H1 (cell line): ENCODE results near the gene ARAP3. TPM values are rescaled to one million over a fixed set of nuclear protein-coding genes. Genes with fewer than 3 reads are reported as not detected.

Source experiments
- CTCF ChIA-PET: fragments of 300-600 bp; sonication (Branson Sonifier 250); formaldehyde crosslinking; loops from one replicate; lab custom pipeline; 2021; ENCODE audit not compliant: partially characterized antibody; lab: Charles Lee
- POLR2A ChIA-PET: fragments of 300-600 bp; sonication (Branson Sonifier 250); formaldehyde crosslinking; loops from one replicate; lab custom pipeline; 2021; ENCODE audit warnings: inconsistent platforms; ENCODE audit not compliant: partially characterized antibody; lab: Charles Lee
- DNase-seq, 2 experiments: peaks; one replicate each; pipeline versions ENCODE4 v3.0.0 to v3.0.0-alpha.2; 2010 to 2022; ENCODE audit warnings: low spot score in 2 of 2, low read depth in 1 of 2, mixed read lengths in 1 of 2
- FAIRE-seq: peaks from 2 replicates; lab custom pipeline; 2011; peaks lifted over from hg19 to GRCh38; lab: Jason Lieb, UNC
- H2AFZ ChIP-seq: 2 replicates; pipeline ENCODE4 v1.8.1; 2012; ENCODE audit warnings: low read length, inconsistent platforms
- H2AK5ac ChIP-seq: 2 replicates; pipeline ENCODE4 v1.6.1; 2013; ENCODE audit warnings: low read depth, low read length
- H2BK120ac ChIP-seq: replicated peaks from 2 replicates; pipeline ENCODE3; 2013; ENCODE audit warnings: low read depth, low read length, inconsistent platforms
- H2BK12ac ChIP-seq: 2 replicates; pipeline ENCODE4 v1.6.1; 2013; ENCODE audit warnings: low read depth, low read length
- H2BK15ac ChIP-seq: 2 replicates; pipeline ENCODE4 v1.6.1; 2013; ENCODE audit warnings: low read length
- H2BK20ac ChIP-seq: 2 replicates; pipeline ENCODE4 v1.6.1; 2013; ENCODE audit warnings: low read length
- H2BK5ac ChIP-seq: 2 replicates; pipeline ENCODE4 v1.6.1; 2013; ENCODE audit warnings: low read depth, low read length
- H3K14ac ChIP-seq: 2 replicates; pipeline ENCODE4 v1.6.1; 2013; ENCODE audit warnings: inconsistent platforms; ENCODE audit not compliant: insufficient read length
- H3K18ac ChIP-seq: 2 replicates; pipeline ENCODE4 v1.6.1; 2013; ENCODE audit warnings: low read length; ENCODE audit errors: extremely low read depth
- H3K23ac ChIP-seq: 2 replicates; pipeline ENCODE4 v1.6.1; 2013; ENCODE audit warnings: inconsistent platforms; ENCODE audit not compliant: insufficient read length
- H3K23me2 ChIP-seq: 2 replicates; pipeline ENCODE4 v1.6.1; 2013; ENCODE audit warnings: low read depth, low read length
- H3K27ac ChIP-seq: 2 replicates; pipeline ENCODE4 v1.6.1; 2011; ENCODE audit warnings: low read depth, low read length, inconsistent platforms
- H3K27me3 ChIP-seq, 4 experiments: replicated peaks in 1 of 4; 1 replicate in 1 of 4; 2 replicates in 3 of 4; pipeline versions ENCODE4 v1.6.1 to v1.8.1; 2011 to 2013; ENCODE audit warnings: low read length in 3 of 4, mild to moderate bottlenecking in 3 of 4, inconsistent platforms in 2 of 4, mixed read lengths in 2 of 4, moderate library complexity in 1 of 4; ENCODE audit not compliant: control insufficient read depth in 3 of 4, insufficient read depth in 3 of 4; ENCODE audit errors: extremely low read depth in 1 of 4
- H3K36me3 ChIP-seq, 4 experiments: 2 replicates each; pipeline versions ENCODE4 v1.6.1 to v1.8.1; 2011 to 2013; ENCODE audit warnings: mild to moderate bottlenecking in 4 of 4, low read length in 3 of 4, moderate library complexity in 2 of 4, control low read depth in 1 of 4, inconsistent platforms in 1 of 4; ENCODE audit not compliant: insufficient read depth in 4 of 4, control insufficient read depth in 2 of 4
- H3K4ac ChIP-seq: replicated peaks from 2 replicates; pipeline ENCODE3; 2013; ENCODE audit warnings: low read length, low read depth, mixed read lengths, inconsistent platforms; ENCODE audit not compliant: insufficient read length
- H3K4me1 ChIP-seq, 4 experiments: replicated peaks in 1 of 4; 1 replicate in 1 of 4; 2 replicates in 3 of 4; pipeline versions ENCODE4 v1.6.1 to v1.8.1; 2011 to 2013; ENCODE audit warnings: low read length in 3 of 4, inconsistent platforms in 2 of 4, mixed read lengths in 1 of 4; ENCODE audit not compliant: insufficient read depth in 4 of 4, control insufficient read depth in 3 of 4
- H3K4me2 ChIP-seq, 2 experiments: 2 replicates each; pipeline versions ENCODE4 v1.6.1 to v1.8.1; 2011 to 2013; ENCODE audit warnings: low read depth in 2 of 2, low read length in 2 of 2, control low read depth in 1 of 2, inconsistent platforms in 1 of 2, mild to moderate bottlenecking in 1 of 2; ENCODE audit not compliant: insufficient read depth in 1 of 2
- H3K4me3 ChIP-seq, 4 experiments: fragments of 200-600, 300-600 bp in 1 of 4; sonication (generic), shearing (Covaris generic), sonication (Bioruptor Twin) in 1 of 4; 2 replicates each; pipeline versions ENCODE4 v1.5.1 to v1.8.1; 2011 to 2016; ENCODE audit warnings: low read length in 4 of 4, low read depth in 3 of 4, control low read depth in 2 of 4, inconsistent platforms in 2 of 4, mild to moderate bottlenecking in 2 of 4, mixed read lengths in 1 of 4, moderate library complexity in 1 of 4; ENCODE audit not compliant: insufficient read depth in 2 of 4; ENCODE audit errors: extremely low read depth in 1 of 4
- H3K56ac ChIP-seq: replicated peaks from 2 replicates; pipeline ENCODE3; 2013; ENCODE audit warnings: low read depth, mild to moderate bottlenecking, mixed read lengths, low read length, inconsistent platforms; ENCODE audit not compliant: insufficient read length
- H3K79me1 ChIP-seq: 2 replicates; pipeline ENCODE4 v1.6.1; 2013; ENCODE audit warnings: low read depth, low read length, control low read depth
- H3K79me2 ChIP-seq, 2 experiments: 2 replicates each; pipeline versions ENCODE4 v1.6.1 to v1.8.1; 2012 to 2013; ENCODE audit warnings: low read length in 2 of 2, mild to moderate bottlenecking in 2 of 2, inconsistent platforms in 1 of 2; ENCODE audit not compliant: insufficient read depth in 2 of 2, control insufficient read depth in 1 of 2
- H3K9ac ChIP-seq, 4 experiments: replicated peaks in 1 of 4; 1 replicate in 1 of 4; 2 replicates in 3 of 4; pipeline versions ENCODE4 v1.6.1 to v1.8.1; 2011 to 2013; ENCODE audit warnings: low read depth in 3 of 4, low read length in 3 of 4, control low read depth in 2 of 4, mild to moderate bottlenecking in 2 of 4, moderate library complexity in 2 of 4, inconsistent platforms in 1 of 4; ENCODE audit errors: extremely low read depth in 1 of 4
- H3K9me3 ChIP-seq, 2 experiments: 2 replicates each; pipeline versions ENCODE4 v1.6.1 to v1.8.1; 2012 to 2013; ENCODE audit warnings: mild to moderate bottlenecking in 2 of 2, moderate library complexity in 2 of 2, control low read depth in 1 of 2, inconsistent platforms in 1 of 2, low read depth in 1 of 2, low read length in 1 of 2, mixed read lengths in 1 of 2; ENCODE audit not compliant: insufficient read depth in 2 of 2
- H4K20me1 ChIP-seq, 2 experiments: replicated peaks in 1 of 2; 2 replicates each; pipeline versions ENCODE3 to v1.8.1; 2011 to 2013; ENCODE audit warnings: inconsistent platforms in 2 of 2, low read length in 2 of 2, mild to moderate bottlenecking in 1 of 2; ENCODE audit not compliant: insufficient read depth in 2 of 2, control insufficient read depth in 1 of 2
- H4K5ac ChIP-seq: 2 replicates; pipeline ENCODE4 v1.6.1; 2013; ENCODE audit warnings: low read length, low read depth, mixed read lengths, inconsistent platforms; ENCODE audit not compliant: insufficient read length
- H4K8ac ChIP-seq: 2 replicates; pipeline ENCODE4 v1.8.0; 2013; ENCODE audit warnings: mild to moderate bottlenecking, moderate library complexity, low read length, inconsistent platforms; ENCODE audit not compliant: insufficient read depth; ENCODE audit errors: extremely low read depth
- H4K91ac ChIP-seq: replicated peaks from 2 replicates; pipeline ENCODE3; 2013; ENCODE audit warnings: low read length, mixed read lengths, inconsistent platforms; ENCODE audit not compliant: insufficient read length
- BACH1 ChIP-seq: IDR thresholded peaks from 2 replicates; pipeline ENCODE4 v1.6.1; 2012; ENCODE audit warnings: low read length, improper control_type of control experiment
- BCL11A ChIP-seq, 2 experiments: IDR thresholded peaks; one replicate each; pipeline ENCODE4 v1.6.1; 2011; ENCODE audit warnings: low read depth in 2 of 2, low read length in 2 of 2, mild to moderate bottlenecking in 2 of 2
- GTF2F1 ChIP-seq: IDR thresholded peaks from 2 replicates; pipeline ENCODE4 v1.6.1; 2012; ENCODE audit warnings: low read depth, low read length, improper control_type of control experiment, borderline replicate concordance
- KDM5A ChIP-seq: fragments of 200-600 bp; IDR thresholded peaks from 2 replicates; pipeline ENCODE4 v1.7.1; 2012; ENCODE audit warnings: mild to moderate bottlenecking, low read length, inconsistent platforms, mixed read lengths
- RAD21 ChIP-seq, 2 experiments: IDR thresholded peaks in 1 of 2; conservative IDR thresholded peaks in 1 of 2; 2 replicates each; pipeline ENCODE4 v1.6.1; 2011; ENCODE audit warnings: low read depth in 2 of 2, low read length in 2 of 2, improper control_type of control experiment in 1 of 2, inconsistent platforms in 1 of 2, mild to moderate bottlenecking in 1 of 2, moderate library complexity in 1 of 2
- RNF2 ChIP-seq: fragments of 200-900, 300-1000 bp; sonication (generic); IDR thresholded peaks from 2 replicates; pipeline ENCODE4 v1.7.1; 2016; ENCODE audit warnings: borderline replicate concordance, low read depth, mild to moderate bottlenecking, antibody characterized with exemption, low read length; ENCODE audit not compliant: poor library complexity, severe bottlenecking; ENCODE audit errors: missing control alignments
- SAP30 ChIP-seq: fragments of 300-600 bp; sonication (generic); IDR thresholded peaks from 2 replicates; pipeline ENCODE4 v1.7.1; 2012; ENCODE audit warnings: low read length, moderate library complexity, mild to moderate bottlenecking, inconsistent platforms; ENCODE audit not compliant: insufficient read depth, insufficient replicate concordance
- SIN3A ChIP-seq, 2 experiments: IDR thresholded peaks in 1 of 2; conservative IDR thresholded peaks in 1 of 2; 2 replicates each; pipeline ENCODE4 v1.6.1; 2011 to 2012; ENCODE audit warnings: low read length in 2 of 2, improper control_type of control experiment in 1 of 2, low read depth in 1 of 2, mild to moderate bottlenecking in 1 of 2
- SP4 ChIP-seq: IDR thresholded peaks from 2 replicates; pipeline ENCODE4 v1.6.1; 2012; ENCODE audit warnings: low read length, inconsistent platforms
- USF2 ChIP-seq: IDR thresholded peaks from 2 replicates; pipeline ENCODE4 v1.6.1; 2011; ENCODE audit warnings: low read length, improper control_type of control experiment
- WGBS, 2 experiments: shearing (Covaris generic) in 1 of 2; methylation state at CpG; one replicate each; pipeline versions ENCODE4 v1.1.6 to v1.1.7; 2013 to 2015; ENCODE audit warnings: low lambda C conversion rate in 2 of 2, mixed read lengths in 2 of 2, inconsistent platforms in 1 of 2, low coverage in 1 of 2, missing lambda C conversion rate in 1 of 2; ENCODE audit not compliant: insufficient replicate concordance in 2 of 2, insufficient coverage in 1 of 2, insufficient read length in 1 of 2; ENCODE audit errors: extremely low coverage in 1 of 2, missing lambda C conversion rate in 1 of 2; 5-methylcytosine and 5-hydroxymethylcytosine counted together
- polyA plus RNA-seq, 7 experiments: library from polyadenylated mRNA; depleted of rRNA in 3 of 7; stranded (reverse) in 5 of 7; unstranded in 2 of 7; fragments of >200 nt in 5 of 7; fragments of 200-250 nt in 2 of 7; gene quantifications; 1 replicate in 5 of 7; 2 replicates in 1 of 7; 4 replicates in 1 of 7; pipeline versions ENCODE4 v1.2.1 to v1.2.3, GENCODE V29; 2011 to 2013; ENCODE audit warnings: missing spikeins in 2 of 7, mixed read lengths in 2 of 7
- total RNA-seq: library from RNA; stranded (reverse); fragmentation: NEBNext Ultra II Directional; extraction: Animal tissue kit (Norgen Biotek cat#: 25700); gene quantifications from 2 replicates; pipeline ENCODE4 v1.2.1, GENCODE V29; 2021

Gene ARAP3
- total and polyA plus RNA-seq, 2 of the 8 experiments (the other 6 are each of a cell fraction or from before 2014, with no cell fraction given): 14.4 to 48.6 TPM

DNA sequence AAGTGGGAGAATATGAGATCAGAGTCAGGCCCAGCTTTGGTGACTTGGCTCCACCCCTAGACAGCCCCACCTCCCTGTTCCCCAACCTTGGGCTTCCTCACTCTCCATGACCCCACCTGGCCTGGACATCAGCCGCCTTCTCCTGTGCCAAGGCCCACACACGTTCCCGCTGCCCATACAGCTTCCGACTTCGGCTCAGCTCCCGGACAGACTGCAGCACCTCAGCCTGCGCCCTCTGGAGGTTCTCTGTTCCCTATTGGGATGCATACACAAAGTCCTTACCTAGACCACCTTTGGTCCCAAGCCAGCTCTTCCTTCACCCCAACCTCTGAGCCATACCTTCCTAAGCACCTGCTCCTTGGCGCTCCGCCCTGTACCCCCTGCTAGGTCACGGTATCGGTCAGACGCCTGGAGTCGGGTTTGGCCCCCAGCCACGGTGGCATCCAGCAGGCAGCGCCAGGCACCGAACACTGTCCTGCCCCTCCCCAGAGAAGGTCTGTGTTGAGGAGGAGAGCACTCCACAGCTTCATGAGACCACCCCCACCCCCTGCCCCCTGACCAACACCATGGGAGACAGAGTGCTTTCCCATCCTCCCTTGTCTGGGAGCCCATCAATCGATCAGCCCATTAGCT, 32.9 kb downstream of the ARAP3 start:
- ChIA-PET POLR2A (interaction anchor here (1.0 to 7.3 kb wide), 4 partner anchors 9 to 33 kb away, joined by 3 to 96 read pairs (median 6); partner anchors contain the start of genes HDAC3 and RELL2), CTCF (interaction anchor here (0.6 to 4.2 kb wide), 5 partner anchors 11 to 30 kb away, joined by 3 to 21 read pairs (median 3); partner anchors contain the start of gene DIAPH1)
- no peak overlapping the region for H2BK20ac ChIP-seq
- no peak overlapping the region for H3K23ac ChIP-seq
- no peak overlapping the region for H3K4me3 ChIP-seq
- no peak overlapping the region for H4K5ac ChIP-seq
- no peak overlapping the region for H3K14ac ChIP-seq
- H3K4ac ChIP-seq: no peak overlapping the region
- H3K56ac ChIP-seq: no peak overlapping the region
- peaks cover 0 to 2% of the 10 kb centered on the region in 2 experiments for H4K20me1 ChIP-seq
- no peak overlapping the region for H4K91ac ChIP-seq
- no peak overlapping the region for H2BK5ac ChIP-seq
- no peak overlapping the region for H3K4me2 ChIP-seq
- H2BK15ac ChIP-seq: no peak overlapping the region
- no peaks in the 10 kb centered on the region for H3K9me3 ChIP-seq
- H3K79me2 ChIP-seq: no peaks in the 10 kb centered on the region
- no peak overlapping the region for H2BK12ac ChIP-seq
- H3K36me3 ChIP-seq: peaks cover 0 to 15% (median 5%) of the 10 kb centered on the region in 4 experiments; a peak in 5 of 8 replicates
- no peak overlapping the region for H2AFZ ChIP-seq
- H2BK120ac ChIP-seq: no peak overlapping the region
- no peak overlapping the region for H3K9ac ChIP-seq
- FAIRE-seq (no peak), DNase-seq (no peak)
- H3K27me3 ChIP-seq: no peaks in the 10 kb centered on the region; a peak in 1 of 7 replicates
- H2AK5ac ChIP-seq: no peak overlapping the region
- peaks cover 3% of the 10 kb centered on the region; the same call in 1 of the 2 replicates for H3K23me2 ChIP-seq
- no peak overlapping the region for H3K27ac ChIP-seq
- peaks cover 2 to 8% (median 6%) of the 10 kb centered on the region in 4 experiments; a peak in 6 of 7 replicates for H3K4me1 ChIP-seq
- 90% methylated on average over 17 of the region's 17 CpGs; no CpG with 5 or more reads in 1 of the 2 experiments for WGBS, 2 experiments
- H4K8ac ChIP-seq: no peak overlapping the region; the same call in 1 of the 2 replicates
- H3K18ac ChIP-seq: no peak overlapping the region
- peaks cover 3% of the 10 kb centered on the region; the same call in 1 of the 2 replicates for H3K79me1 ChIP-seq
- TF ChIP-seq BCL11A (IDR thresholded peaks at IDR 0.05; ENCODE audit: low read depth in 2 of 2, low read length in 2 of 2) (no peak), BACH1 (no peak), GTF2F1 (no peak), SP4 (no peak), RAD21 (IDR thresholded peaks at IDR 0.05 in 1 of 2, conservative IDR thresholded peaks at IDR 0.05 in 1 of 2; ENCODE audit: low read depth in 2 of 2, low read length in 2 of 2) (no peak), SIN3A (conservative IDR thresholded peaks at IDR 0.05 in 1 of 2, IDR thresholded peaks at IDR 0.05 in 1 of 2; ENCODE audit: low read depth in 1 of 2, low read length in 2 of 2) (no peak), SAP30 (no peak), RNF2 (no peak), USF2 (no peak), KDM5A (no peak)
